ENCODE measurements around the gene FAM200B. TPM values are rescaled to one million over a fixed set of nuclear protein-coding genes. Genes with fewer than 3 reads are reported as not detected.
A peak's percentile ranks its signal among the peaks of the same experiment; 100 is the strongest.

Gene FAM200B
- total and polyA plus RNA-seq, 2 donors (not counting 3 experiments of a cell fraction or from before 2014, with no cell fraction given) = 13.9 to 24.6 TPM

GRCh38 chr4:15717086-15717485, 35.5 kb downstream of the FAM200B start:
- FAIRE-seq (peak; percentile 56), DNase-seq (ENCODE audit: low read depth, low spot score) (peak; percentile 57)
- no peaks in the 10 kb centered on the region for H3K36me3 ChIP-seq (ENCODE audit: control insufficient read depth in 2 of 2, extremely low read depth in 1 of 2, insufficient read depth in 2 of 2, low read length in 2 of 2)
- H3K79me2 ChIP-seq (ENCODE audit: control insufficient read depth, insufficient read depth, low read length) = no peaks in the 10 kb centered on the region
- TF ChIP-seq JUN (IDR thresholded peaks at IDR 0.05; ENCODE audit: borderline replicate concordance, insufficient read depth, insufficient read length, low read depth) (peak; percentile 46), EZH2 (IDR thresholded peaks at IDR 0.05; ENCODE audit: borderline replicate concordance, low read depth, low read length, severe bottlenecking) (no peak)
- POLR2A ChIA-PET = interaction anchor here (0.6 kb wide), 1 partner anchor 51 kb away, joined by 3 read pairs; no protein-coding TSS in a partner anchor
- H3K4me1 ChIP-seq (ENCODE audit: control insufficient read depth, extremely low read depth, insufficient read depth, low read length) = peaks cover 2% of the 10 kb centered on the region
- CTCF ChIA-PET = interaction anchor here (1.3 kb wide), 2 partner anchors 10 to 12 kb away, joined by 3 read pairs; no protein-coding TSS in a partner anchor
- dilution Hi-C loops (cut with MboI; ENCODE audit: extremely low pct_ligation_motif_present, low sequenced_read_pairs) = no loop called here
- no peaks in the 10 kb centered on the region for H3K27me3 ChIP-seq (ENCODE audit: control insufficient read depth in 2 of 2, insufficient read depth in 2 of 2, low read length in 2 of 2)
- H3K4me3 ChIP-seq (replicated peaks in 1 of 3; ENCODE audit: insufficient read depth in 1 of 3, low read depth in 1 of 3, low read length in 3 of 3) = no peak overlapping the region
- no peaks in the 10 kb centered on the region for H3K9me1 ChIP-seq (replicated peaks; ENCODE audit: control insufficient read depth, extremely low read depth, insufficient read depth, low read length)
- no TSS peak for BruUV-seq (replicated peaks)
- intact Hi-C loops (cut with micrococcal nuclease) = no loop called here
- H3K9me3 ChIP-seq (replicated peaks; ENCODE audit: control insufficient read depth, insufficient read depth, low read length) = no peaks in the 10 kb centered on the region
- no peak overlapping the region for H3K9ac ChIP-seq (replicated peaks; ENCODE audit: extremely low read depth, insufficient read depth, low read length)
- H3K27ac ChIP-seq (ENCODE audit: insufficient read depth, low read depth, low read length) = no peak overlapping the region
- peak overlapping the region; percentile 21 for H3K4me2 ChIP-seq (ENCODE audit: insufficient read depth, low read length)
- H2AFZ ChIP-seq (ENCODE audit: low read depth, low read length) = peak overlapping the region; percentile 73
- no peaks in the 10 kb centered on the region for H4K20me1 ChIP-seq (replicated peaks; ENCODE audit: control insufficient read depth, extremely low read depth, insufficient read depth, low read length)

- intact Hi-C loops (cut with micrococcal nuclease) (no loop called here), dilution Hi-C loops (cut with MboI; ENCODE audit: extremely low pct_ligation_motif_present, low sequenced_read_pairs) (no loop called here)
- FAIRE-seq (peak; percentile 33), DNase-seq (ENCODE audit: low read depth, low spot score) (peak; percentile 8)
- H3K4me3 ChIP-seq (replicated peaks in 1 of 3; ENCODE audit: insufficient read depth in 1 of 3, low read depth in 1 of 3, low read length in 3 of 3) = no peak overlapping the region
- H3K9me3 ChIP-seq (replicated peaks; ENCODE audit: control insufficient read depth, insufficient read depth, low read length) = no peaks in the 10 kb centered on the region
- no peaks in the 10 kb centered on the region for H4K20me1 ChIP-seq (replicated peaks; ENCODE audit: control insufficient read depth, extremely low read depth, insufficient read depth, low read length)
- H2AFZ ChIP-seq (ENCODE audit: low read depth, low read length) = no peak overlapping the region
- BruUV-seq (replicated peaks) = no TSS peak
- no peak overlapping the region for H3K27ac ChIP-seq (ENCODE audit: insufficient read depth, low read depth, low read length)
- no peaks in the 10 kb centered on the region for H3K27me3 ChIP-seq (ENCODE audit: control insufficient read depth in 2 of 2, insufficient read depth in 2 of 2, low read length in 2 of 2)
- no peaks in the 10 kb centered on the region for H3K79me2 ChIP-seq (ENCODE audit: control insufficient read depth, insufficient read depth, low read length)
- H3K4me2 ChIP-seq (ENCODE audit: insufficient read depth, low read length) = no peak overlapping the region
- no peaks in the 10 kb centered on the region for H3K9me1 ChIP-seq (replicated peaks; ENCODE audit: control insufficient read depth, extremely low read depth, insufficient read depth, low read length)
- H3K4me1 ChIP-seq (ENCODE audit: control insufficient read depth, extremely low read depth, insufficient read depth, low read length) = peaks cover 2% of the 10 kb centered on the region
- ChIA-PET POLR2A (interaction anchor here (0.6 kb wide), 1 partner anchor 52 kb away, joined by 3 read pairs; no protein-coding TSS in a partner anchor), CTCF (interaction anchor here (1.3 to 1.8 kb wide), 2 partner anchors 9 to 88 kb away, joined by 3 to 7 read pairs; no protein-coding TSS in a partner anchor)
- H3K36me3 ChIP-seq (ENCODE audit: control insufficient read depth in 2 of 2, extremely low read depth in 1 of 2, insufficient read depth in 2 of 2, low read length in 2 of 2) = no peaks in the 10 kb centered on the region
- no peak overlapping the region for H3K9ac ChIP-seq (replicated peaks; ENCODE audit: extremely low read depth, insufficient read depth, low read length)
- no peak for TF ChIP-seq MAX (IDR thresholded peaks at IDR 0.05; ENCODE audit: insufficient read depth, insufficient read length)
- no peak for TF ChIP-seq GATA2 (IDR thresholded peaks at IDR 0.05; ENCODE audit: insufficient read depth, insufficient read length, low read depth, low read length)
- TF ChIP-seq JUN (IDR thresholded peaks at IDR 0.05; ENCODE audit: borderline replicate concordance, insufficient read depth, insufficient read length, low read depth) = no peak
- TF ChIP-seq EZH2 (IDR thresholded peaks at IDR 0.05; ENCODE audit: borderline replicate concordance, low read depth, low read length, severe bottlenecking) = no peak
- no peak for TF ChIP-seq MYC (IDR thresholded peaks at IDR 0.05; ENCODE audit: low read depth, low read length)
- no peak for TF ChIP-seq POLR2AphosphoS5 (IDR thresholded peaks at IDR 0.05; ENCODE audit: insufficient read depth, low read depth, low read length)
- no peak for TF ChIP-seq FOS (IDR thresholded peaks at IDR 0.05; ENCODE audit: borderline replicate concordance, insufficient read depth, low read length)
- TF ChIP-seq CTCF (IDR thresholded peaks at IDR 0.05; ENCODE audit: extremely low read depth in 1 of 2, insufficient read depth in 1 of 2, low read depth in 1 of 2, low read length in 2 of 2) = no peak
- TF ChIP-seq POLR2A (IDR thresholded peaks at IDR 0.05; ENCODE audit: low read depth, low read length) = no peak
Measured at GRCh38 chr4:15717657-15718416, 36.2 kb downstream of the FAM200B start.
